ENCODE measurements around the gene ESX1. TPM values are rescaled to one million over a fixed set of nuclear protein-coding genes. Genes with fewer than 3 reads are reported as not detected.

Gene ESX1
- total and polyA plus RNA-seq, 10 of the 15 experiments (the other 5 are each of a cell fraction or from before 2014, with no cell fraction given) = not detected

DNA sequence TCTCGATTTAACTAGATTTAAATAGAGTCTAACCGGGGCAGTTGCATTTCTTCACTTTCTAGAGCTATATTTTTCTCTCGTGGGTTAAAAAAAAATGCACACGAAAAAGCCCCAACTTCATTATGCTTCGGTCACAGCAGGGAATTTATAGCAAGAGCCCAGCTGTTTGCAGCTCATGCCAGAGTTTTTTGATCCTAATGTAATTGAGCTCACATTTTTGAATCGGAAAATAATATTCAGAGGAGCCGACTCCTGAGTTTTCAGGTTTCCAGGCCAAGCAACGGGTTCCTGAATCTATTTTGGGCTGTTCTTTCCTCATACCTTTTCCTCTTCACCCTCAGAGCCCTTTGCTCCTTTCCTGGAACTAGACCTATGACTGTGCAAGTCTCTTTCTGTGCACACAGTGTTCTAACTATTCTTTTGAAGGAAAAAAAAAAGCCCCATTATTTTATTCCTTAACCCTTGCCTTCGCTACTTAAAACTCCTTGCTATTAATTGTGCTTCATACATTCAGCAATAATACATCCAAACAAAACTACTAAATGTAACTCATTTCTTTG, 27.5 kb upstream of the ESX1 start:
- ATAC-seq (no peak), FAIRE-seq (no peak), DNase-seq (ENCODE audit: low read depth, low spot score) (no peak)
- in situ Hi-C loops (cut with MboI) = no loop called here
- Histone ChIP-seq H2AFZ (ENCODE audit: control insufficient read depth, low read depth, low read length) (no peak overlapping the region), H3K9ac (ENCODE audit: control insufficient read depth, insufficient read depth, low read length) (no peak overlapping the region), H3K36me3 (ENCODE audit: control insufficient read depth in 2 of 2, insufficient read depth in 2 of 2, low read length in 1 of 2) (no peaks in the 10 kb centered on the region), H3K4me1 (ENCODE audit: control insufficient read depth, insufficient read depth, low read length) (no peaks in the 10 kb centered on the region), H3K9me3 (replicated peaks; ENCODE audit: control insufficient read depth, insufficient read depth, low read length) (no peaks in the 10 kb centered on the region), H3K4me2 (ENCODE audit: control insufficient read depth, insufficient read depth) (no peak overlapping the region), H3K79me2 (ENCODE audit: control insufficient read depth, insufficient read depth, low read length) (no peaks in the 10 kb centered on the region), H3K27ac (ENCODE audit: control insufficient read depth, insufficient read depth) (no peak overlapping the region), H4K20me1 (ENCODE audit: control insufficient read depth, insufficient read depth) (no peaks in the 10 kb centered on the region), H3K27me3 (replicated peaks in 1 of 2; ENCODE audit: control insufficient read depth in 2 of 2, insufficient read depth in 2 of 2, low read length in 1 of 2) (peaks cover 0 to 2% of the 10 kb centered on the region in 2 experiments; a peak in 1 of 4 replicates), H3K4me3 (no peak overlapping the region)
- BruUV-seq (replicated peaks) = no TSS peak
- ChIA-PET SMC1A (ENCODE audit: uncharacterized antibody, unreplicated experiment) (no interaction called here), CTCF (no interaction called here), POLR2A (interaction anchor here (0.6 kb wide), 1 partner anchor 14 kb away, joined by 3 read pairs; no protein-coding TSS in a partner anchor), RAD21 (ENCODE audit: unreplicated experiment) (no interaction called here)
- TF ChIP-seq, protein P1, sequence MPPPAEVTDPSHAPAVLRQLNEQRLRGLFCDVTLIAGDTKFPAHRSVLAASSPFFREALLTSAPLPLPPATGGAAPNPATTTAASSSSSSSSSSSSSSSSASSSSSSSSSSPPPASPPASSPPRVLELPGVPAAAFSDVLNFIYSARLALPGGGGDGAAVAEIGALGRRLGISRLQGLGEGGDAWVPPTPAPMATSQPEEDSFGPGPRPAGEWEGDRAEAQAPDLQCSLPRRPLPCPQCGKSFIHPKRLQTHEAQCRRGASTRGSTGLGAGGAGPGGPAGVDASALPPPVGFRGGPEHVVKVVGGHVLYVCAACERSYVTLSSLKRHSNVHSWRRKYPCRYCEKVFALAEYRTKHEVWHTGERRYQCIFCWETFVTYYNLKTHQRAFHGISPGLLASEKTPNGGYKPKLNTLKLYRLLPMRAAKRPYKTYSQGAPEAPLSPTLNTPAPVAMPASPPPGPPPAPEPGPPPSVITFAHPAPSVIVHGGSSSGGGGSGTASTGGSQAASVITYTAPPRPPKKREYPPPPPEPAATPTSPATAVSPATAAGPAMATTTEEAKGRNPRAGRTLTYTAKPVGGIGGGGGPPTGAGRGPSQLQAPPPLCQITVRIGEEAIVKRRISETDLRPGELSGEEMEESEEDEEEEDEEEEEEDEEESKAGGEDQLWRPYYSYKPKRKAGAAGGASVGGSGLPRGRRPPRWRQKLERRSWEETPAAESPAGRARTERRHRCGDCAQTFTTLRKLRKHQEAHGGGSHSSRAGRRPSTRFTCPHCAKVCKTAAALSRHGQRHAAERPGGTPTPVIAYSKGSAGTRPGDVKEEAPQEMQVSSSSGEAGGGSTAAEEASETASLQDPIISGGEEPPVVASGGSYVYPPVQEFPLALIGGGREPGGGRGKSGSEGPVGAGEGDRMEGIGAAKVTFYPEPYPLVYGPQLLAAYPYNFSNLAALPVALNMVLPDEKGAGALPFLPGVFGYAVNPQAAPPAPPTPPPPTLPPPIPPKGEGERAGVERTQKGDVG (CRISPR knock-in tag; IDR thresholded peaks at IDR 0.05) = no peak
- TF ChIP-seq BHLHE40 (IDR thresholded peaks at IDR 0.05; ENCODE audit: borderline replicate concordance in 1 of 2, low read depth in 2 of 2, low read length in 1 of 2) (no peak), CBX3 (IDR thresholded peaks at IDR 0.05; ENCODE audit: borderline replicate concordance, low read depth) (no peak), DPF2 (IDR thresholded peaks at IDR 0.05) (no peak), PAX5 (IDR thresholded peaks at IDR 0.05; ENCODE audit: borderline replicate concordance, low read depth, low read length) (no peak), SMARCA5 (IDR thresholded peaks at IDR 0.05) (no peak), KAT2A (conservative IDR thresholded peaks at IDR 0.05; ENCODE audit: control insufficient read depth, low read depth, low read length) (no peak), MYC (IDR thresholded peaks at IDR 0.05; ENCODE audit: insufficient read depth, insufficient read length, insufficient replicate concordance, low read length, severe bottlenecking) (no peak), CBFB (IDR thresholded peaks at IDR 0.05; ENCODE audit: low read depth) (no peak)
- TF ChIP-seq, protein P2, sequence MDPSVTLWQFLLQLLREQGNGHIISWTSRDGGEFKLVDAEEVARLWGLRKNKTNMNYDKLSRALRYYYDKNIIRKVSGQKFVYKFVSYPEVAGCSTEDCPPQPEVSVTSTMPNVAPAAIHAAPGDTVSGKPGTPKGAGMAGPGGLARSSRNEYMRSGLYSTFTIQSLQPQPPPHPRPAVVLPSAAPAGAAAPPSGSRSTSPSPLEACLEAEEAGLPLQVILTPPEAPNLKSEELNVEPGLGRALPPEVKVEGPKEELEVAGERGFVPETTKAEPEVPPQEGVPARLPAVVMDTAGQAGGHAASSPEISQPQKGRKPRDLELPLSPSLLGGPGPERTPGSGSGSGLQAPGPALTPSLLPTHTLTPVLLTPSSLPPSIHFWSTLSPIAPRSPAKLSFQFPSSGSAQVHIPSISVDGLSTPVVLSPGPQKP (IDR thresholded peaks at IDR 0.05; ENCODE audit: low read depth, low read length) = no peak
- TF ChIP-seq, protein P3, sequence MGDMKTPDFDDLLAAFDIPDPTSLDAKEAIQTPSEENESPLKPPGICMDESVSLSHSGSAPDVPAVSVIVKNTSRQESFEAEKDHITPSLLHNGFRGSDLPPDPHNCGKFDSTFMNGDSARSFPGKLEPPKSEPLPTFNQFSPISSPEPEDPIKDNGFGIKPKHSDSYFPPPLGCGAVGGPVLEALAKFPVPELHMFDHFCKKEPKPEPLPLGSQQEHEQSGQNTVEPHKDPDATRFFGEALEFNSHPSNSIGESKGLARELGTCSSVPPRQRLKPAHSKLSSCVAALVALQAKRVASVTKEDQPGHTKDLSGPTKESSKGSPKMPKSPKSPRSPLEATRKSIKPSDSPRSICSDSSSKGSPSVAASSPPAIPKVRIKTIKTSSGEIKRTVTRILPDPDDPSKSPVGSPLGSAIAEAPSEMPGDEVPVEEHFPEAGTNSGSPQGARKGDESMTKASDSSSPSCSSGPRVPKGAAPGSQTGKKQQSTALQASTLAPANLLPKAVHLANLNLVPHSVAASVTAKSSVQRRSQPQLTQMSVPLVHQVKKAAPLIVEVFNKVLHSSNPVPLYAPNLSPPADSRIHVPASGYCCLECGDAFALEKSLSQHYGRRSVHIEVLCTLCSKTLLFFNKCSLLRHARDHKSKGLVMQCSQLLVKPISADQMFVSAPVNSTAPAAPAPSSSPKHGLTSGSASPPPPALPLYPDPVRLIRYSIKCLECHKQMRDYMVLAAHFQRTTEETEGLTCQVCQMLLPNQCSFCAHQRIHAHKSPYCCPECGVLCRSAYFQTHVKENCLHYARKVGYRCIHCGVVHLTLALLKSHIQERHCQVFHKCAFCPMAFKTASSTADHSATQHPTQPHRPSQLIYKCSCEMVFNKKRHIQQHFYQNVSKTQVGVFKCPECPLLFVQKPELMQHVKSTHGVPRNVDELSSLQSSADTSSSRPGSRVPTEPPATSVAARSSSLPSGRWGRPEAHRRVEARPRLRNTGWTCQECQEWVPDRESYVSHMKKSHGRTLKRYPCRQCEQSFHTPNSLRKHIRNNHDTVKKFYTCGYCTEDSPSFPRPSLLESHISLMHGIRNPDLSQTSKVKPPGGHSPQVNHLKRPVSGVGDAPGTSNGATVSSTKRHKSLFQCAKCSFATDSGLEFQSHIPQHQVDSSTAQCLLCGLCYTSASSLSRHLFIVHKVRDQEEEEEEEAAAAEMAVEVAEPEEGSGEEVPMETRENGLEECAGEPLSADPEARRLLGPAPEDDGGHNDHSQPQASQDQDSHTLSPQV (IDR thresholded peaks at IDR 0.05) = no peak
- TF ChIP-seq, protein P4, sequence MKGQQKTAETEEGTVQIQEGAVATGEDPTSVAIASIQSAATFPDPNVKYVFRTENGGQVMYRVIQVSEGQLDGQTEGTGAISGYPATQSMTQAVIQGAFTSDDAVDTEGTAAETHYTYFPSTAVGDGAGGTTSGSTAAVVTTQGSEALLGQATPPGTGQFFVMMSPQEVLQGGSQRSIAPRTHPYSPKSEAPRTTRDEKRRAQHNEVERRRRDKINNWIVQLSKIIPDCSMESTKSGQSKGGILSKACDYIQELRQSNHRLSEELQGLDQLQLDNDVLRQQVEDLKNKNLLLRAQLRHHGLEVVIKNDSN (IDR thresholded peaks at IDR 0.05; ENCODE audit: borderline replicate concordance, extremely low read length, insufficient read depth, low read depth, low read length) = no peak
- intact Hi-C loops (cut with micrococcal nuclease; ENCODE audit: unreplicated experiment) = no loop called here
- 25% methylated on average over 9 of the region's 9 CpGs for WGBS (ENCODE audit: insufficient coverage, insufficient replicate concordance, low lambda C conversion rate, missing lambda C conversion rate)
